ENCODE measurements around the gene WDR5B. TPM values are rescaled to one million over a fixed set of nuclear protein-coding genes. Genes with fewer than 3 reads are reported as not detected.

Gene WDR5B
- total RNA-seq, 1 experiment from 2014 or later, result 6.0 TPM

- DNase-seq (ENCODE audit: low read depth), result no peak
These were observed 49.5 kb downstream of the WDR5B start for GRCh38 chr3:122366379-122366749.

GRCh38 chr3:122365582-122366378 lies 50.1 kb downstream of the WDR5B start:
- DNase-seq (ENCODE audit: low read depth), result peak; percentile 57

GRCh38 chr3:122365073-122365472 lies 50.8 kb downstream of the WDR5B start:
- no peak for DNase-seq (ENCODE audit: low read depth)

DNA sequence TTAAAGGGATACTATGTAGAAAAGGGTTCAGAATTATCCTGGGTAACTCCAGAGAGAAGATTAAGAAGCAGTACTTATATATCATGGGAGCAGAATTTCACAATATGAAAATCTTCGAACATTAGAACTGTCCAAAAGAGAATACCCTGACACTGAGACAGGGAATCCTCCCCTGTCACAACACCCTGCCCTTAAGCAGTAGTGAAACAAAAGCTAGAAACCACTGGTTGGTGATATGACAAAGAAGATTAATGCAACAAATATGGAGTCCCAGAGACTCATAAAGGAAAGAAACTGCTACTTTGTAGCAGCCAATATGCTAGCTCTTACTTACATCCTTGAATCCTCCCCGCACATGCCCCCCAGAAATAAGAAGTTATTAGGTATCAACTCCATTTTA lies 51.4 kb downstream of the WDR5B start:
- DNase-seq (ENCODE audit: low read depth), result no peak

Other genes starting within 250 kb of the WDR5B start
- gene CASR, start 232.4 kb downstream of the WDR5B start, total RNA-seq (2014; rRNA removed), result not detected in 2 replicates
- 0.46 TPM in 1 of 2 replicates, not detected in the other for gene CSTA, start 90.8 kb downstream of the WDR5B start, total RNA-seq (2014; rRNA removed)
- 37.6 and 37.8 TPM in 2 replicates for gene MIX23, start 32.8 kb downstream of the WDR5B start, total RNA-seq (2014; rRNA removed)
- gene FAM162A, start 31.9 kb downstream of the WDR5B start, total RNA-seq (2014; rRNA removed), result 27.6 and 32.3 TPM in 2 replicates
- gene KPNA1, start 98.9 kb upstream of the WDR5B start, total RNA-seq (2014; rRNA removed), result 28.0 and 34.6 TPM in 2 replicates
- 9.0 and 21.3 TPM in 2 replicates for gene PARP9, start 148.2 kb upstream of the WDR5B start, total RNA-seq (2014; rRNA removed)
- gene DTX3L, start 148.3 kb upstream of the WDR5B start, total RNA-seq (2014; rRNA removed), result 13.2 and 24.9 TPM in 2 replicates
- not detected in 2 replicates for gene PARP15, start 161.6 kb upstream of the WDR5B start, total RNA-seq (2014; rRNA removed)